ENCODE data around the gene LAMTOR2.
"Not testable (repeated sequence)": the region's sequence is repeated elsewhere in the genome, so short reads cannot be mapped to it uniquely, and the experiment has no call there.

Gene LAMTOR2

DNA sequence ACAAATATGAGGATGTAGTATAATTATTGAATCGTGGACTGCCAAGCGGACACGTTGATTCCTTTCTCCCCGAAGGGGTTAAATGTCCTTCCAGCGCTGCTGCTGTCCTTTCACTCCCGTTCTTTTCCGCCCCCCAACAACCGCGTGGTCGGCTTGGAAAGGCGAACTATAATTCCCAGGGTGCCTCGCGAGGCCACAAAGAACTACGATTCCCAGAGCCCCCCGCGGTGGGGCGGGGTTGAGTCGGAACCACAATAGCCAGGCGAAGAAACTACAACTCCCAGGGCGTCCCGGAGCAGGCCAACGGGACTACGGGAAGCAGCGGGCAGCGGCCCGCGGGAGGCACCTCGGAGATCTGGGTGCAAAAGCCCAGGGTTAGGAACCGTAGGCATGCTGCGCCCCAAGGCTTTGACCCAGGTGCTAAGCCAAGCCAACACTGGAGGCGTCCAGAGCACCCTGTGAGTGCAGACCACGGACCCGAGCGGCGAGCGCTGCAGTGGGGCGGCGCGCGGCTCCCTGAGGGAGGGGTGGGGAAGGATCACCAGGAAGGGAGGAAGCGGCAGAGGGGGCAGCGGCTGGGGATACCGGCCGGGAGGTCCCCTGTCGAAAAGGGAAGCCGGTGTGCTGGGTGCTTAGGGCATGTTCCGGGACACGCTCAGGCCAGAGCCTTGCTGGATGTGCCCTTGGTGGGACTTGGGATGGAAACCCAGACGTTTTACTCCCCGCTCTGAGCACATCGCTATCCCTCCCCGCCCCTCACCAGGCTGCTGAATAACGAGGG is at the start of gene LAMTOR2:
Gene LAMTOR2 (plus strand): TSS at position 283 of the 781 bp plus-strand sequence. CDS start 108 bp downstream, at position 391.
- DNase-seq, result peak; percentile 100

DNA sequence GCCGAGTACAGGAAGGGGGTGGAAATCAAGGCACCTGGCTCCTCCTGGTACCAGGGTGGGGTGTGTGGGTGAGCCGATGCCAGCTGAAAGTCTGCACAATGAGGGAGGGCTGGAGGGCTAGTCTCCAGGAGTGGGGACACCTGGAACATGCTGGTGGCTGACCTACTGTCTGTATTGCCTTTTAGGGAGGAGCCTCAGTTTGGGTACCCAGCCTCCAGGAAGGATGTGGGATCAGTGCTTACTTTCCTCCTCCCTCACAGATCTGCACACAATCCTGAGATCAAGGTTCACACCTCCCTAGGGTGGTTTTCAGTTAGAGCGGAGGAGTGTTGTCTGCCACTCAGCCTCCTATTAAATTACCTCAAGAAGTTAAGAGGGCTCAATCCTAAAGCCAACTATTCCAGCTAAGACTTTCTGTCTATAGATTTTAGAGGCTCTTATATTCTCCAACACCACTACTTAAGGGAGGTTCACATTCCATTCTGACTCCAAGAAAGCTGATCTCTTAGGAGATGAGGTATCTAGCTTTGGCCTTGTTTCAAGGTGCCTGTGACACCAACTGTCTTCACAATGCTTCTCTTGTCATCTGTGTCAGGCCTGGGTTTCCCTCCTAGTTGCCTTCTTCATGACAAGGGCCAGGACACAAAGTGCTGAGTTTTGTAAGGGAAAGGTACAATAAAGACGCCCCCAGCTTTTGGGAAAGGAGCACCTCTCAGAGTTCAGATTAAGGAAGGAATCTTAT is 49.6 kb upstream of the LAMTOR2 start:
- no peak for DNase-seq

DNA sequence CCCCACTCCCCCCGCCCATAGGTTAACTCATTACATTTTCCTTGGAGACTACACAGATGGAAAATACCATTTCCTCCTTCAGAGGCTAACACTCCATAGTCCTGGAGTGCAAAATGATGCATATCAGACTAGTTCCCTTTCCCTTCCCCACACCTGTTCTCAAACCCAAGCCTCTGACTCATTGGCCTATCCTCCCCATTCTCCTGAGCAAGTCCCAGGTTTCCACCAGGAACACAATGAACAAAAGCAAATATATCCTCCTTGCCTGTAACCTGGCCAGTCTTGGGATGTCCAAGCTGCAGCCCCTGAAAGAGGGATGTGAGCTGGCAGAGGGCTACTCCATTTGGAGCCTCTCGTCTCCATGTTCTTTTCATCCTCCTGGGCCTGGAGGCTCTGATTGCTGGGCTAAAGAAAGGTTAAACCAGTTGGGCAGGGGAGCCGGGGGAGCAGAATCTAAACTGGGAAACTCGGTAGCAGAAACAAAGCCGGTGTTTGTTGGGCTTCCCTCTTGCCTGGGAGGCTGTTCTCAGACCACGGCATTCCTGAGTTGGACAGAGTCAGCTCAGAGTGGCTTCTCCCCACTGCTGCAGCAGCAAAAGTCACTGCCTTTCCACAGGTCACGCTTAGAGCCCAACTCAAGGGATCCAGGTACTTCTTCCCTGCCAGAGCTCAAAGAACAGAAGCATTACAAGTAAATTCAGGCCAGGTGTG is 47.8 kb upstream of the LAMTOR2 start:
- DNase-seq, result no peak

DNA sequence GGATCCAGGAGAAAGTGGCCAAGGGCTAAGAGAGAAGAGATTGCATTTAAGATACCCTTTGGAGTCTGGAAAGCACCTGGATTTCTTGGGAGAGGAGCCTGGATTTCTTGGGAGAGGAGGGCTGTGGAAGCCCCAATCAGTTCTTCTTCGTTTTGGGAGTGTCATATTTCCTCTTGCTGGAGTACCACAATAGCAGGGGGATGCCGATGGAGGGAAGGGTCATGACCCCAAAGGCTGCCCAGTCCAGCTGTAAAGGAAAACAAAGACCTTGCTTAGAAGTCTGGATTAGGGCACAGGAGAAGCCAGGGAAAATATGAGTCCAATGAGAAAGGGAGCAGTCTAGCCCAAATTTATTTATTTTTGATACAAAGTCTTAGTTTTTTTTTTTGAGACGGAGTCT is 45.2 kb upstream of the LAMTOR2 start:
- no peak for DNase-seq

DNA sequence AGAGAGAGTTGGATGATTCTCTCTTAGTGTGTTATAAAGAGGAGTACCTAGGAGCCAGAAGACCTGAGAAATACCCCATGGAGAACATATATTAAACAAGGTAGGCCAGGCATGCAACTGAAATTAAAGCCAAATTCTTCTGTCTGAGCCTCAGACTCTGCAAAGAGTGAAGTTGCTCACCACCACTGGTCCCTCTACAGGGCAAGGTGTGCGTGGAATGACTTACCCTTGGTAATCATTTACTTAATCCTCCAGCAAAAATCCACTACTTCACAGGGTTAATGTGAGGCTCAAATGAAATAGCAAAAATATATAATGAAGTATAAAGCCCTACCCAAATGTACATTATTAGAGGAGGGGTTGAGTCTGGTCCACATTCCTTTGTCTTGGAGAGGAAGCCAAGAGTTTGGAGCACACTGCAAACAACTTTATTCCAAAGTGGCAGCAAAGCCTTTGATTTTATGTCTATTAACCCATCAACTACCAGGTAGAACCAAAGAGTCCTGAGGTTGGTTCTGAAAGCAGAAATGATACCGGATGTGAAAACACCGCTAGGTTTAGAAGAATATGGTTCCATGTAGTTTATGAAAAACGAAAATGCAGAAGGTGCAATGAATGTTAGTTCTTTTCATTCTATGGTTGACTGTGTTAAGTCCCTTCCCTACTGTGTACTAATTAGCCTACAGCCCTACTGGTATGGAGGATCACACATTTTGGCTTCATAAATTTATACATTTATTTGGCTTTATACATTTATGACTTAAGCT is 42.3 kb upstream of the LAMTOR2 start:
- DNase-seq, result no peak

DNA sequence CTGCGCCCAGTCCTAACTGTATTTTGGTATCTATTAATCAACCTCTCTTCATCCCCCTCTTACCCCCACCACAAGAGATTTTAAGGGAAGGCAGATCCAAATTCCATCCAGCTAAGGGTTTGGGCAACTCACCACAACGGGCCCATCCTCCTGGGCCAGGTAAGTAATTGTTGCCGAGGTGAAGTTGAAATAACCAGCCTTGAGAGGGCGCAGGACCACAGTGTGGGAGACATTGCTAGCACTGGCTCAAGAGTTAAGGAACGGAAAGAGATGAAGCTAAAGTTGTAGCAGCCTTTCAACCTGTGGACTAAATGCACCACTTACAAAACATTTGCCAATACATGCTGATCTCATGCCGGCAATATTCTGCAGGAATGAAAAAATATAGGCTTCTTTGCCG is 39.8 kb upstream of the LAMTOR2 start:
- DNase-seq, result no peak

DNA sequence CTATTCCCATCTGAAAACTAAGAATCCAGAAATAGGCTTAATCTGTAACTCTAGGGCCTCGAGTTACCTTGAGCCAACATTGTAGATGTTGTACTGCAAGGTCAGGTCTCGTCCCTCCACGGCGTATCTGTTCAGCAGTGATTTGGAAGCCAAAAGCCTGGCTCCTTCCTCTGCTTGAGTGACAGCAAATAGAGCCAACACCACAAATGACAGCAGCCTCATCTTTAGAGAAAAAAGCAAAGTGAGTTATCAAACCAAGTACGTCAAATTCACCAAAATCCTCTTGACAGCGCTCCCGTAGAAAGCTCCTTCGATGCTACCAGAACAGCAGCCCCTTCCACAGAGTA is 34.7 kb upstream of the LAMTOR2 start:
- DNase-seq, result no peak

DNA sequence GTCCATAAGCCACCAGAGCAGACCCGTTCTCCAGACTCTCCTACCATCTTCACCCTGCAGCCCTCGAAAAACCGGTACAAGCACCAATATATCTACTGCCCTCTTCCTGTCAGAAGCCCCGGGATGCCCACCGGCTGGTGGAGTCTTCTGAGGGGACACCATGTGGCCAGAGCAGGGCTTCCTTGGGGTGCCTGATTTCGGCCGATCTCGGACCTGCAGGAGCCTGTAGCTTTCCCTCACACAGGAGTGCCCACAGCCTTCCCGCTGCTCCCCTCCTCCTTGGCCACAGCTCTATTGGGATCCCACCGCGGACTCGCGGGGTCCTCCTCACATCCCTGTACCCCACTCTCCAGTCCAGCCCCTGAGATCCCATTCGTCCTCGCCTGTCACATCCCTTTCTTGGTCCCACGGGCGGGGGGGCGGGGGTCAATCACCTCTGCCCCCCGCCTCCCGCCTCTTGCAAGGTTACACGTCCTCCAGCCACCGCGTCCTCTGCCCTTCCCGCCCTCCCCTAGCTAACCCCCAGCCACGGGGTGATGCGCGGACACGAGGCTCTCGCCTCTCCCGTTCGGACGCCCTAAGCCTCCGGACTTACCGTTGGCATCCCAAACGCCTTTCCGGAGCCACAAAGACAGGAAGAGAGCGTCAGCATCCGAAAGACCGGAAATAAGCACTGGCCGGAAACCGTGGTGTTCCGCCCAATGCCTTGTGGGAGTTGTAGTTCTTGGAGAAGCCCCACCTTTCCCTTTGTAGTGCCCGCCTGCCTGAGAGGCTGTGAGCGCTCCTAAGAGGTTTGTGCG is 34.1 kb upstream of the LAMTOR2 start, which contains the start of gene SSR2:
Gene SSR2 (minus strand): TSS at position 659 of the 800 bp plus-strand sequence. CDS start 784 bp downstream, outside the sequence.
- peak; percentile 96 for DNase-seq

DNA sequence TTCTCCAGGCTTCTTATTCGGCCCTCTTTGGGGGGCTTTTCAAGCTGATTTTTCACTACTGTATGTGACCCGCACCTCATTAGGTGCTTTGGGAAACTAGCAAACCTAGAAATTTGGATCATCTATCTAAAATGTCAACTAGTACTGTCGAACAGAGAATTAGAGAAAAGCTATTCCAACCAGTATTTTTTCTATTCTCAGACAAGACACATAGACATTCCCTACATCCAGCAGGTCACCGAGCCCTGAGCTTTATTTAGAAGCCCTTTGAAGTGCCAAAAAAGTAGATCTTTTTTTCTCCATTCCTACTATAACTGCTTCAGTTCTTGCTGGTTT is 33.5 kb upstream of the LAMTOR2 start:
- no peak for DNase-seq

DNA sequence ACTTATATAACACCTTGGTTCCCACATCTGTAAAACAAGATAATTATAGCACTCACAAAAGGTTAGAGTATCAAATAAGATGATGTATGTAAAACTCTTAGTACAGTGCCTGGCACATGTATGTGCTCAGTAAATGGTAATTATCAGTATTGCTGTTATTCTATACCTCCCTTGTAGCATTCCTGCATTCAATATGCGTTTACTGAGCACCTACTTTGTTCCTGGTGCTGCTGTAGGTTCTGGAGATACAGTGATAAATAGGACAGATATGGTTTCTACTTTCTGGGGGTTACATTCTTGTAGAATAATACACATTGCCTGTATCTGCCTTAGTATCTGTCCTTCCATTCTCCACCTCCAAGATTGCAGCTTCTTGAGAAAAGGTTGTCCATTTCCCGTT is 32.6 kb upstream of the LAMTOR2 start:
- no peak for DNase-seq

DNA sequence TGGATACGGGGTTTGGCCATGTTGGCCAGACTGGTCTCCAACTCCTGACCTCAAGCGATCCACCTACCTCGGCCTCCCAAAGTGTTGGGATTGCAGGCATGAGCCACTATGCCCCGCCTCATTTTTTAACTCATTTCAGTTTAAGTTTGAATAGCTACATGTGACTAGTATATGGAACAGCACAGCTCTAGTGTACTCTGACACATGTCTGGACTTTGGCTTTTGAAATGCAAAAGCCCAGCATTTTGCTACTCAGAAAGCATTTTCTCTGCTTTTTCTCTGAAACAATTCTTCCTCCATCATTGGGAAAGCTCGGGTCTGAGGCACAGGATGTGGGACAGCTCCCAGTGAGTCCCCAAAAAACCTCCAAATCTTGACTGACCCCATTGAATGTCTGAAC is 29.8 kb upstream of the LAMTOR2 start:
- no peak for DNase-seq

DNA sequence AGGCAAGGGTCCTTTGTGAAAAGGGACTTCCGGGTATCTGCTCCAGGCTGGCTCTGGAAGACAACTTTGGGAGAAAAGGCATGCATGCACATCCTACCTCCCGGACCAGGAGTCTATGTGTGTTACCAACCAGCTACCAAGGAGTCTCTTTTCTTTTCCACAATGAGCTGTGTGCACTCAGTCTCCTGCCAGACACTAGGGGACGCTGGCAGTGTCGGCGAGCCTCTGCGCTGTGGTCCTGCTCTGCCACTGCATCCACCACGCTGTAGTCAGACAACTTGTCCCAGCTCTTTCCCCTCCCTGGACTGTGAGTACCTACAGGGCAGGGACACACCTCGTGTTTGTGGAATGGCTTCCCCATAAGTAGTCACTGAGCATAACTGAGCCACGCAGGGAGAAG is 28.7 kb upstream of the LAMTOR2 start:
- DNase-seq, result peak; percentile 79

DNA sequence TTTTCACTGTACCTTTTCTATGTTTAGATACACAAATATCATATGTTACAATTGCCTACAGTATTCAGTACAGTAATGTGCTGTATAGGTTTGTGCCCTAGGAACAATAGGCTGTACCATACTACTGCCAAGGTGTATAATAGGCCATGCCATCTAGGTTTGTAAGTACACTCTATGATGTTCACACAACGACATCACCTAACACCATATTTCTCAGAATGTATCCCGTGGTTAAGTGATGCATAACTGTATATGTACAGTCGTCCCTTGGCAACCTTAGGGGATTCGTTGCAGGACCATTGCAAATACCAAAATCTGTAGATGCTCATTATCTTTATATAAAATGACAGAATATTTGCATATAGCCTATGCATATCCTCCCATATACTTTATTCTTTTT is 28.0 kb upstream of the LAMTOR2 start:
- no peak for DNase-seq

DNA sequence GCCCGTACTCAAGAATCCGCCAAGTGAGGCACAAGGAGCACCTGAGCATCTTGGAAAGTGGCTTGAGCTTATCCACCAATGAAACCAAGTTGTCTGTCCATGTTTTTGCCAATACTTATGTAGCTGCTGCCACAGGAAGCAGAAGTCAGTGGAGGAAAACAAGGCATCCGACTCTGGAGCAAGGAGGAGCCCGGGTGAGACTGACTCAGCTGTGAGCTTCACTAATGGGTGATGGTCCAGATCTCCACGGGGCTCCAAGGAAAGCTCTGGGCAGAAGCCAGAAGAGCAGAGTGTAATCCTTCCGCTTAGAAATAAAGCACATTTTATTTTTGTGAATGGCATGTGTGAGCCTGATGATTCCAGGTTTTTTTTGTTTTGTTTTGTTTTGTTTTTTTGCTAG is 21.6 kb upstream of the LAMTOR2 start:
- DNase-seq, result no peak

DNA sequence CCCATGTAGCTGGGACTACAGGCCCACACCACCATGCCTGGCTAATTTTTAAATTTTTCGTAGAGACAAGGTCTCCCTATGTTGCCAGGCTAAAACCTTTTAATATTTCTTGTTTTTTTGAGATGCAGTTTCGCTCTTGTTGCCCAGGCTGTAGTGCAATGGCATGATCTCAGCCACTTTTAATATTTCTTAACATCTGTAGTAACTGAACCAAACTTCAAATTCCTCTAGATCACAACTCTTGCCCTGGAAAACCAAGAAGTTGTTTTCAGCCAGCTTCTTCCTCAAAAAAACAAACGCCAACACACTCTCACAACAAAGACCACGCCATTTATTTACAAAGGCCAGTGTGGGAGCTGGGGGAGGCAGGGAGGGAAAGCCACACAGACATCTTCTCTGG is 19.6 kb upstream of the LAMTOR2 start:
- DNase-seq, result not testable (repeated sequence)

DNA sequence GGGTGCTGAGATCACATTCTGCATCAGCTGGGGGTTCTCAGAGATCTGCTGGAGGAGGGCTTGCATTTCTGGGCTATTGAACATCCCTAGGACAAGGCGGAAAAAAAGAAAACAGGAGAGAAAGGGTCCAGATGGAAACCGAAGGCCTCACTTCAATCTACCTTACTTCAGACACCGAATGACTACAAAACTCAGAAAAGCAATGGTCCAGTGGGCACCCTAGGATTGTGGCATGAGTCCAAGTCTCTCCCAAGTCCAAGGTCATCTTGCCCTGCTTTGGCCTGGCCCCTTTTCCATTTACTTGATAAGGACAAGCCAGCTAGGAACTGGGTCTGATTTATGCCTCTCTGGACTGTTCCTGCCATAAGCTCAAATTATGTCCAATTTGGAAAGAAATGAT is 11.8 kb upstream of the LAMTOR2 start:
- no peak for DNase-seq

DNA sequence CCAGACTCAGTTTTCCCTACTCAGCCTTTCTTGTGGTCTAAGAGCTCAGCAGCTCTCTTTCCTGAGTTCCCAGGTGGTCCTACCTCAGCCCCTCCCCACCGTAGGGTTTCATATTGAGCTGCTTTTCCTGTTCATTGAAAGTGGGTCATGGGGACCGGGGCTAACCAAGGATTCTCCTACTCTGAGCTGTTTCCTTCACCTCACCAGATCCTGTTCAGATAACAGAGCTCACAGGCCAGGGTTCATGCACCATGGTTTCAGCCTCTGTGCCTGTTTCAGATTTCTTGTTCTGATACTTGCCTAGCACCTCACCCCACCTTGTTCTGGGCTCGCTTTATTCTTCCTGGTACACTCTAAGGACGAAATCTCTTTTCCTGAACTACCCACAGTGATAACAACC is 9.5 kb upstream of the LAMTOR2 start:
- no peak for DNase-seq

DNA sequence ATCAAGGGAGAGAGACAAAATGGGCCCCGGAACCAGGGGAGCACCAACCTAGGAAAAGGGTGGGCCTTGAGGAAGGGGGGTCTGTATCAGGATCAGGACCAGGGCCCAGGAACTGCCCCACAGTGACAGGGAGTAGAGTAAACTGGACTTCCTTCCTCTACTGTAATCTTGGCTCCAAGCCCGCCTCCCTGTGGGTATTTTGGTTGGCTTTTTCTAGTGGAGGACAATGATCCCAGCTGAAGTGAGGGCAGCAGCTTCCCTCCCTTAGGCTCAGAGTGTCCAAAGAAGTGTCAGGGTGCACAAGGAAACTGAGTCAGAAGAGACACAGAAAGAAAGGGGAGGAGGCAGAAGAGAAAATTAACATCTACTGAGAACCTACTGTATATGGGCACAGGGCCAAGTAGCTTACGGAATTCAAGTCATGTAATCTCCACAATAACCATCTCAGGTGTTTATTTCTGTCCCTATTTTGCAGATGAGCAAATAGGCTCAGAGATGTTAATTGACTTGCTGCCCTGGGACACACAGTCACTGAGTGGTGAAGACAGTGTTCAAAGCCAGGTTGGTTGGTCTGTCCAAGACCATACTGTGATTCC is 5.8 kb upstream of the LAMTOR2 start:
- DNase-seq, result no peak

DNA sequence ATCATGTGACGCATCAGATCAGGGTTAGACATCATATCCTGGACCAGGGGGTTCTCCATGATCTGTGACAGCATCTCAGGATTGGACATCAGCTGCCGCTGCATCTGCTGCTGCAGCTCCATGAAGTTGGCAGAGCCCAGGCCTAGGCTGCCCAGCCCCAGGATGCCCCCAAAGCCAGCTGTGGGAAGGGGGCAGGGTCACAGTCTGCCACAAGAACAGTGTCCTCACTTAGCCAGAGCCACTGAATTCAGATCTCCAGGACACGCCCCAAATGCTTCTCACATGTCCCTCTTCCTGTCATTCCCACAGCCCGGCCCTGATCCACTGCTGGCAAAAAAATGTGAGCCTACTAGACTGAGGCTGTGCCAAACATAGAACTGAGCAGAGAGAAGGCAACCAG is 4.2 kb upstream of the LAMTOR2 start:
- no peak for DNase-seq

DNA sequence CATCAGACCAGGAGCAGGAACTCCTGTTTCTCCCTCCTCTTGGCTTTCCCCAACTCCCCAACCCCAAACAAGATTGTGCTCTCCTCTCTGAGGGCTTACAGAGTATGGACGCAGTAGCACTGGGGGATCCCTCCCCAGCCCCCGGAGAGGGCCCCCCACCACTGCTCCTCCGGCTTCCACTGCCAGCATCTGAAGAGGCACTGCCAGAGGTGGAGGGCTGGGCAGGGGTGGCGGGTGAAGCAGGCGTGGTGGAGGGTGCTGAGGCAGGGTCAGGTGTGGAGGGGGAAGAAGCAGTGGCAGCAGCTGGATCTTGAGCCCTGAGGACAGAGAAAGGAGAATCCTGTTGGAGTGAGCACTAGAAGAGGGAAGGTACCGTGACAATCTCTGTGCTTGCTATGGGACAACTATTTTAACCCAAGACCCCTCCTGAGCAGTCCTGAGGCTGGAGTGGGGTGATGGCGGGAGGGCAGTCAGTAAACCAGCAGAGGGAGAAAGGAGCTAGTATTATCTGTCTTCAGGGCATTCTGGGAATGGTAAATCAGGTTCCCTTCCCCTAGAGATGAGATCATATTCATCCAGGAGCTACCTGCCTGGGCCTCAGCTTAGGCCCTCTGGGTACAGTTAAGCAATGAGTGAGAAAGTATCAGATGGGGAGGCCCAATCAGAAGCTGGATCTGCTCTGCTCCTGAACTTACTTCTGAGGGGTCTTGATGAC is 3.4 kb upstream of the LAMTOR2 start:
- DNase-seq, result no peak

Measured in NCI-H526 treated with DMSO at 0.1 percent for 48 hours (cell line).